ENCODE measurements around the gene RIN3. TPM values are rescaled to one million over a fixed set of nuclear protein-coding genes. Genes with fewer than 3 reads are reported as not detected.

RIN3 gene
- total and polyA plus RNA-seq, 10 donors = 17.2 to 117 (median 75.7) TPM

- H3K4me3 ChIP-seq = no peak overlapping the region
Measured at GRCh38 chr14:92719421-92719820, 205.8 kb downstream of the RIN3 start.

GRCh38 chr14:92719890-92720323 lies 206.3 kb downstream of the RIN3 start:
- DNase-seq = no peak
- no peak overlapping the region for H3K4me3 ChIP-seq
- 81 to 95% (median 92%) methylated on average over 5 of the region's 5 CpGs for WGBS, 5 donors

More at GRCh38 chr14:92719421-92719820, 205.8 kb downstream of the RIN3 start:
- H3K36me3 ChIP-seq = peaks cover 0 to 30% (median 3%) of the 10 kb centered on the region in 6 donors
- DNase-seq = no peak
- no peaks in the 10 kb centered on the region for H3K27me3 ChIP-seq (replicated peaks in 1 of 7)
- TF ChIP-seq CTCF (IDR thresholded peaks at IDR 0.05 in 8 of 11, conservative IDR thresholded peaks at IDR 0.05 in 3 of 11) (no peak), POLR2AphosphoS5 (IDR thresholded peaks at IDR 0.05) (no peak), POLR2A (IDR thresholded peaks at IDR 0.05) (no peak)
- H3K9me3 ChIP-seq = no peaks in the 10 kb centered on the region
- intact Hi-C loops (cut with DNase I; ENCODE audit: low total_unique reads) = no loop called here
- 95 to 100% (median 99%) methylated on average over 2 of the region's 2 CpGs for WGBS, 5 donors
- H3K4me1 ChIP-seq = no peaks in the 10 kb centered on the region
- H3K27ac ChIP-seq = no peak overlapping the region

GRCh38 chr14:92724516-92725340 lies 211.1 kb downstream of the RIN3 start:
- peak overlapping the region in 4 of 8 donors; percentile 35 to 77 (median 48) for H3K27ac ChIP-seq
- intact Hi-C loops (cut with DNase I; ENCODE audit: low total_unique reads) = no loop called here

More at GRCh38 chr14:92719890-92720323, 206.3 kb downstream of the RIN3 start:
- intact Hi-C loops (cut with DNase I; ENCODE audit: low total_unique reads) = no loop called here
- H3K4me1 ChIP-seq = no peaks in the 10 kb centered on the region
- peaks cover 0 to 31% (median 3%) of the 10 kb centered on the region in 6 donors for H3K36me3 ChIP-seq
- no peak overlapping the region for H3K27ac ChIP-seq
- H3K9me3 ChIP-seq = no peaks in the 10 kb centered on the region
- no peaks in the 10 kb centered on the region for H3K27me3 ChIP-seq (replicated peaks in 1 of 7)
- TF ChIP-seq POLR2A (IDR thresholded peaks at IDR 0.05) = no peak
- no peak for TF ChIP-seq POLR2AphosphoS5 (IDR thresholded peaks at IDR 0.05)
- TF ChIP-seq CTCF (IDR thresholded peaks at IDR 0.05 in 8 of 11, conservative IDR thresholded peaks at IDR 0.05 in 3 of 11) = no peak

More at GRCh38 chr14:92724516-92725340, 211.1 kb downstream of the RIN3 start:
- Histone ChIP-seq H3K36me3 (peaks cover 0 to 20% (median 0%) of the 10 kb centered on the region in 6 donors), H3K9me3 (no peaks in the 10 kb centered on the region), H3K4me1 (peaks cover 0 to 27% (median 2%) of the 10 kb centered on the region in 6 donors), H3K27me3 (replicated peaks in 1 of 7) (no peaks in the 10 kb centered on the region), H3K4me3 (no peak overlapping the region)
- 74 to 92% (median 88%) methylated on average over 14 of the region's 14 CpGs for WGBS, 5 donors
- TF ChIP-seq POLR2A (IDR thresholded peaks at IDR 0.05) = no peak
- peak in 1 of 3 donors; percentile 53 for TF ChIP-seq POLR2AphosphoS5 (IDR thresholded peaks at IDR 0.05)
- no peak for TF ChIP-seq CTCF (IDR thresholded peaks at IDR 0.05 in 8 of 11, conservative IDR thresholded peaks at IDR 0.05 in 3 of 11)
- no peak for DNase-seq

Measured in spleen (tissue), 11 donors.